ENCODE data around the gene PRRX2.
"Not testable (repeated sequence)": the region's sequence is repeated elsewhere in the genome, so short reads cannot be mapped to it uniquely, and the experiment has no call there.

Gene PRRX2

GRCh38 chr9:129752900-129753729 lies 87.7 kb downstream of the PRRX2 start, which contains the start of gene PTGES:
PTGES (minus strand) TSS chr9:129753042; CDS start chr9:129753012, 30 bp downstream.
- no peak for TF ChIP-seq CTCF (IDR thresholded peaks at IDR 0.05; ENCODE audit: low read depth, low read length, missing control alignments)
- H3K4me3 ChIP-seq (replicated peaks; ENCODE audit: low read depth, low read length), result peak within 1 kb of the TSS; percentile 55
- DNase-seq (ENCODE audit: extremely low read depth, low read depth), result peak; percentile 40

GRCh38 chr9:129755151-129755550 lies 89.7 kb downstream of the PRRX2 start:
- TF ChIP-seq CTCF (IDR thresholded peaks at IDR 0.05; ENCODE audit: low read depth, low read length, missing control alignments), result no peak
- no peak for DNase-seq (ENCODE audit: extremely low read depth, low read depth)
- no peak overlapping the region for H3K4me3 ChIP-seq (replicated peaks; ENCODE audit: low read depth, low read length)

- TF ChIP-seq CTCF (IDR thresholded peaks at IDR 0.05; ENCODE audit: low read depth, low read length, missing control alignments), result no peak
These were observed 90.7 kb downstream of the PRRX2 start for GRCh38 chr9:129756191-129756590.

GRCh38 chr9:129757045-129757444 lies 91.6 kb downstream of the PRRX2 start:
- TF ChIP-seq CTCF (IDR thresholded peaks at IDR 0.05; ENCODE audit: low read depth, low read length, missing control alignments), result no peak
- no peak for DNase-seq (ENCODE audit: extremely low read depth, low read depth)
- H3K4me3 ChIP-seq (replicated peaks; ENCODE audit: low read depth, low read length), result no peak overlapping the region

More at GRCh38 chr9:129756191-129756590, 90.7 kb downstream of the PRRX2 start:
- no peak overlapping the region for H3K4me3 ChIP-seq (replicated peaks; ENCODE audit: low read depth, low read length)
- DNase-seq (ENCODE audit: extremely low read depth, low read depth), result no peak

GRCh38 chr9:129759319-129759718 lies 93.9 kb downstream of the PRRX2 start:
- no peak for DNase-seq (ENCODE audit: extremely low read depth, low read depth)
- no peak overlapping the region for H3K4me3 ChIP-seq (replicated peaks; ENCODE audit: low read depth, low read length)
- TF ChIP-seq CTCF (IDR thresholded peaks at IDR 0.05; ENCODE audit: low read depth, low read length, missing control alignments), result no peak

GRCh38 chr9:129759804-129760502 lies 94.5 kb downstream of the PRRX2 start:
- DNase-seq (ENCODE audit: extremely low read depth, low read depth), result no peak
- no peak for TF ChIP-seq CTCF (IDR thresholded peaks at IDR 0.05; ENCODE audit: low read depth, low read length, missing control alignments)
- no peak overlapping the region for H3K4me3 ChIP-seq (replicated peaks; ENCODE audit: low read depth, low read length)

- DNase-seq (ENCODE audit: extremely low read depth, low read depth); H3K4me3 ChIP-seq (replicated peaks; ENCODE audit: low read depth, low read length): not testable (repeated sequence)
These were observed 95.3 kb downstream of the PRRX2 start for GRCh38 chr9:129760784-129761183.
